ENCODE measurements around the gene MFSD6L.

MFSD6L gene
- 0 to 0.19 (median 0.09) reads per million in 3 donors for total RNA-seq

DNA sequence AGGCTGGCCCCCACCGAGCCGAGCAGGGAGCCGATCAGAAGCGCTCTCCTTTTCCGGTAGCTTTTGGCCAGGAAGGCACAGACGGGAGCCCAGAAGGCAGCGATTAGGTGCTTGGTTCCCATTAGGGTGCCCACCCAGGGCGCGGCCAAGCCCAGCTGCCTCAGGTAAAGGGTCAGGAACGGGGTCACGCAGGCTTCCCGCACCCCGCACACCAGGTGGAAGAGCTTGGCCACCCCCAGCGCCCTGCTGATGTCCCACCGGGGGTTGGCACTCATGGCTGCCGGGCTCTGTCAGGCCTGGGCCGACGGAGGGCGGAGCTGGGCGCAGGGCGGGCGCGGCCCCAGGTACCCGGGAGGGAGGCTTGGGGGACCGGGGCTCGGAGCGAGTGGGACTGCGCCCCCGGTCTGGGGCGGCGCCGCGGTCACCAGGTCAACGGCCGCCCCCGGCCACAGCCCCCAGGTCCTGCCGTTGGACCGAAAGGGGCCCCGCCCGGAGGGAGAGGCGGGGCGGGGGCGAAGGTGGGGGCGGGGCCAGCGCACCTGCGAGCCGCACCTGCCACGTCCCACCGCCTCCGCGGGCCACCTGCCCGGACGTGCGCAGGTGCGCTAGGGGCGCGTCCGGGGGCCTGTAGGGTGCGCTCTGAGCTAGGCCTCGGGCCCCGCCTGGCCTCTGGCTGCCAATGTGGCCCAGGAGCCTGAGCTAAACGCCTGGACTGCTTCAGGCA is at the start of gene MFSD6L:
Gene MFSD6L (minus strand): TSS at position 520 of the 724 bp plus-strand sequence. CDS start 245 bp downstream, at position 275.
- H3K27me3 ChIP-seq (replicated peaks; ENCODE audit: control insufficient read depth, insufficient read depth, low read length, poor library complexity, severe bottlenecking): no peaks in the 10 kb centered on the region
- H3K4me1 ChIP-seq (ENCODE audit: control insufficient read depth, insufficient read depth, low read length, poor library complexity, severe bottlenecking): no peaks in the 10 kb centered on the region
- no peak within 1 kb of the TSS for H3K27ac ChIP-seq (ENCODE audit: insufficient read depth, low read length, poor library complexity, severe bottlenecking)
- no peak within 1 kb of the TSS for H3K4me3 ChIP-seq (ENCODE audit: insufficient read depth, low read depth, low read length, poor library complexity, severe bottlenecking)
- H3K9me3 ChIP-seq (ENCODE audit: control insufficient read depth, low read length): no peaks in the 10 kb centered on the region
- H3K36me3 ChIP-seq (ENCODE audit: control insufficient read depth, insufficient read depth, low read length): no peaks in the 10 kb centered on the region
- no peak for DNase-seq

DNA sequence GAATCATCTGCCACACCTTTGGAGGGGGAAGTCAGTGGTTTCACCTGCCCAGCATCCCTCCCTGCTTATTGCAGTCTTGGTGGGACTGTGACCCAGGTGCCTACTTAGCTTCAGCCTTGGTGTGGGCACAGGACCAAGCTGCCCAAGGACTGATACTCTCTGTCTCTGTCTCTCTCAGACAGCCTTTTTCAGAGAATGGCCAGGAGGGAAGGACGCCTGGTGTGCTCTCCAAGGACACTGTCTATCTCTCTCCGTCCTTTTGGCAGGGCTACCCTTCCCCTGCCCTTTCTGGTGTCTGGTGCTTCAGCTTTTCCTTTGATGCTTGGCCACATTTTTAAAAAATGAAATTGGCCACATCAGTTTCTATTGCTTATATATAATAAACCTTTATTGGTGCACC is 48.7 kb upstream of the MFSD6L start:
- no peaks in the 10 kb centered on the region for H3K27me3 ChIP-seq (replicated peaks; ENCODE audit: control insufficient read depth, insufficient read depth, low read length, poor library complexity, severe bottlenecking)
- H3K27ac ChIP-seq (ENCODE audit: insufficient read depth, low read length, poor library complexity, severe bottlenecking): no peak overlapping the region
- no peak overlapping the region for H3K4me3 ChIP-seq (ENCODE audit: insufficient read depth, low read depth, low read length, poor library complexity, severe bottlenecking)
- H3K36me3 ChIP-seq (ENCODE audit: control insufficient read depth, insufficient read depth, low read length): no peaks in the 10 kb centered on the region
- no peaks in the 10 kb centered on the region for H3K4me1 ChIP-seq (ENCODE audit: control insufficient read depth, insufficient read depth, low read length, poor library complexity, severe bottlenecking)
- DNase-seq: no peak
- H3K9me3 ChIP-seq (ENCODE audit: control insufficient read depth, low read length): no peaks in the 10 kb centered on the region

DNA sequence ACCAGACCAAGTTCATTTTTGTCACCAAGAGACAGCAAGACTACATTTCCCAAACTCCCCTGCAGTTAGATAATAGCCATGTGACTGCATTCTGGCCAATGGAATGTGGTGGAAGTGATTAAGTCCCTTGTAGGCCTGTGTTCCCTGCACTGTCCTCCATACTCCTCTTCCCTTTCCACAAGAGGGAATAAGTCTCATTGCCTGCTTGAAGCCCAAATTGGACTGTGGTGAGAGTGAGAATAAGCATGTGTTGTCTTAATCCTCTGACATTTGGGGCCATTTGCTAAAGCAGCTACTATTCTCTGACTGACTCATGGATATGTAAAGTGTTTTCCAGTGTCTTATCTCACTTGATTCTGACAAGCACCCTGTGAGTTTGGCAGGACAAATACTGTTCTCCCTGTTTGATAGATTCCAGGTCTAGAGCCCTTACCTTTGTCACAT is 47.6 kb upstream of the MFSD6L start:
- Histone ChIP-seq H3K9me3 (ENCODE audit: control insufficient read depth, low read length) (no peaks in the 10 kb centered on the region), H3K36me3 (ENCODE audit: control insufficient read depth, insufficient read depth, low read length) (no peaks in the 10 kb centered on the region), H3K4me1 (ENCODE audit: control insufficient read depth, insufficient read depth, low read length, poor library complexity, severe bottlenecking) (no peaks in the 10 kb centered on the region), H3K4me3 (ENCODE audit: insufficient read depth, low read depth, low read length, poor library complexity, severe bottlenecking) (no peak overlapping the region), H3K27ac (ENCODE audit: insufficient read depth, low read length, poor library complexity, severe bottlenecking) (no peak overlapping the region), H3K27me3 (replicated peaks; ENCODE audit: control insufficient read depth, insufficient read depth, low read length, poor library complexity, severe bottlenecking) (no peaks in the 10 kb centered on the region)
- DNase-seq: no peak

DNA sequence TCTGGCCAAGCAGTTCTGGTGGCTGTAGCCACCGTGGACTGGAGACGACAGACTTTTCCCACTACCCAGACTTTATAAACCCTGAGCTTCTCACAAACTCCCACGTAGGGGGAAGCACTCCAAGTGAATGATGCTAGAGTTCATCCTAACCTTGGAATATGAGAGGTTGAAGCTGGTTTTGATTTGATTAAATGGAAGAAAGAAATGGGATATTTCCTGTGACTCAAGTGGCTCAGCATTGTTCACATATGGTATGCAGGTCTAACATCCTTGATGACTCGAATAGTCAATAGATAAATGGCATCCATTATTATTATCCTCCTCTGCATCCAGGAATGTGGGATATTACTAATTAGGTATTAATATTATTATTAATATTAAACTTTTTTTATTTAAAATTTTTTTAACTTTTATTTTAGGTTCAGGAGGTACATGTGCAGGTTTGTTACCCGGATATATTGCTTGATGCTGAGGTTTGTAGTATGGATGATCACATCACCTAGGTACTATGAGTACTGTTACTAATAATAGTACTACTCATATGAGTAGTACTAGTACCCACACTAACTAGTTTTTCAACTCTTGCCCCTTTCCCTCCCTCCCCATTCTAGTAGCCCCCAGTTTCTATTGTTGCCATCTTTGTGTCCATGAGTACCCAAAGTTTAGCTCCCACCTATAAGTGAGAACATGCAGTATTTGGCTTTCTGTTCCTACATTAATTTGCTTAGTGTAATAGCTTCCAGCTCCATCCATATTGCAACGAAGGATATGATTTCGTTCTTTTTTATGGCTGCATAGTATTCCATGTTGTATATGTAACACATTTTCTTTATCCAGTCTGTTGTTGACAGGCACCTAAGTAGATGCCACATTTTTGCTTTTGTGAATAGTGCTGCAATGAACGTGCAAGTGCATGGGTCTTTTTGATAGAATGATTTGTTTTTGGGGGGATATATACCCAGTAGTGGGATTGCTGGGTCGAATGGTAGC is 45.4 kb upstream of the MFSD6L start:
- Histone ChIP-seq H3K4me1 (ENCODE audit: control insufficient read depth, insufficient read depth, low read length, poor library complexity, severe bottlenecking) (no peaks in the 10 kb centered on the region), H3K27me3 (replicated peaks; ENCODE audit: control insufficient read depth, insufficient read depth, low read length, poor library complexity, severe bottlenecking) (no peaks in the 10 kb centered on the region), H3K9me3 (ENCODE audit: control insufficient read depth, low read length) (no peaks in the 10 kb centered on the region), H3K36me3 (ENCODE audit: control insufficient read depth, insufficient read depth, low read length) (no peaks in the 10 kb centered on the region), H3K27ac (ENCODE audit: insufficient read depth, low read length, poor library complexity, severe bottlenecking) (no peak overlapping the region), H3K4me3 (ENCODE audit: insufficient read depth, low read depth, low read length, poor library complexity, severe bottlenecking) (no peak overlapping the region)
- no peak for DNase-seq

DNA sequence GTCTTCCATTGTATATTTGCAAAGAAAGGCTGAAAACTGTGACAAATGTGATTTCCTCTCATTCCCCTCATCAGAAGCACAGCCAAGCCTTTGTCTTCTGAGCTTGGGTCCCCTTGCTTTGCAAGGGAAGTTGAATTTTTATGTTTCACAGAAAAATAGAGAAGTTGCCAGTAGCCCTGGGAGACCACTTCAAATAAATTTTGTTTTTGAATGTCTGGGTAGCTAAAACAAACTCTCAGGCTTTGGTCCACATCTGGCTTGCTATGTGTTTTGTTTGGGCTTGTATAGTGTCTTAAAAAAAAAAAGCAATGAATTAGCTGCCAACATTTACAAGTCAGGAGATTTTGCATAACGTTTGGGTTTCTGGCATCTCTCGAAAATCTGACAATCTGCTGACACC is 44.2 kb upstream of the MFSD6L start:
- no peak for DNase-seq
- H3K27ac ChIP-seq (ENCODE audit: insufficient read depth, low read length, poor library complexity, severe bottlenecking): no peak overlapping the region
- no peaks in the 10 kb centered on the region for H3K27me3 ChIP-seq (replicated peaks; ENCODE audit: control insufficient read depth, insufficient read depth, low read length, poor library complexity, severe bottlenecking)
- H3K4me1 ChIP-seq (ENCODE audit: control insufficient read depth, insufficient read depth, low read length, poor library complexity, severe bottlenecking): no peaks in the 10 kb centered on the region
- no peak overlapping the region for H3K4me3 ChIP-seq (ENCODE audit: insufficient read depth, low read depth, low read length, poor library complexity, severe bottlenecking)
- H3K36me3 ChIP-seq (ENCODE audit: control insufficient read depth, insufficient read depth, low read length): no peaks in the 10 kb centered on the region
- H3K9me3 ChIP-seq (ENCODE audit: control insufficient read depth, low read length): no peaks in the 10 kb centered on the region

GRCh38 chr17:8841844-8842243 is 42.7 kb upstream of the MFSD6L start:
- Histone ChIP-seq H3K9me3 (ENCODE audit: control insufficient read depth, low read length) (no peaks in the 10 kb centered on the region), H3K36me3 (ENCODE audit: control insufficient read depth, insufficient read depth, low read length) (no peaks in the 10 kb centered on the region), H3K27ac (ENCODE audit: insufficient read depth, low read length, poor library complexity, severe bottlenecking) (no peak overlapping the region), H3K27me3 (replicated peaks; ENCODE audit: control insufficient read depth, insufficient read depth, low read length, poor library complexity, severe bottlenecking) (no peaks in the 10 kb centered on the region), H3K4me1 (ENCODE audit: control insufficient read depth, insufficient read depth, low read length, poor library complexity, severe bottlenecking) (no peaks in the 10 kb centered on the region), H3K4me3 (ENCODE audit: insufficient read depth, low read depth, low read length, poor library complexity, severe bottlenecking) (no peak overlapping the region)
- DNase-seq: no peak

DNA sequence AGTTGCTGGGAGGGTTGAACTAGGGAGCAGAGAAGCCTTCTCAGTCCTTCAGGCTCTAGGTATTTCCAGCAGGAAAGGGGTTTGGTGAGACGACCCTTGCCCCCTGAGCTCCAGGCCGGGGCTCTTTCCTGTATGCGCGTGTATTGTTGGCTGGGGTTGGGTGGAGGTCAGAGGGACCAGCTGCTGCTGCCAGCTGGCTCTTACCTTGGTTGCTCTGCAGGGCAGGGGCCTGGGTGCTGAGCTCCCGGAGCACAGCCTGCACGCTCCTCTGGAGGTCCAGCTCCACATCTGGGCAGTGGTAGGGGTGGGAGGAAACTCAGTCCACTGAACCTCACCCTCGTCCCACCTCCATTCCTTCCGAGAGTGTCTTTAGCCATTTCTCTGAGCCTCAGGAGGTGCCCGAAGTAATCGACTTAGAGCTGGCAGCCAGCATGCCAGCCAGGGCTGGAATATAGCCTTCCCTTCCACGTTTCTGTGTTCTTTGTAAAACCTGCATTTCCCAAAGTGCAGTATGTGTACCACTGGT is 40.3 kb upstream of the MFSD6L start:
- no peaks in the 10 kb centered on the region for H3K36me3 ChIP-seq (ENCODE audit: control insufficient read depth, insufficient read depth, low read length)
- no peak overlapping the region for H3K4me3 ChIP-seq (ENCODE audit: insufficient read depth, low read depth, low read length, poor library complexity, severe bottlenecking)
- no peaks in the 10 kb centered on the region for H3K4me1 ChIP-seq (ENCODE audit: control insufficient read depth, insufficient read depth, low read length, poor library complexity, severe bottlenecking)
- DNase-seq: no peak
- H3K9me3 ChIP-seq (ENCODE audit: control insufficient read depth, low read length): no peaks in the 10 kb centered on the region
- H3K27ac ChIP-seq (ENCODE audit: insufficient read depth, low read length, poor library complexity, severe bottlenecking): no peak overlapping the region
- no peaks in the 10 kb centered on the region for H3K27me3 ChIP-seq (replicated peaks; ENCODE audit: control insufficient read depth, insufficient read depth, low read length, poor library complexity, severe bottlenecking)

DNA sequence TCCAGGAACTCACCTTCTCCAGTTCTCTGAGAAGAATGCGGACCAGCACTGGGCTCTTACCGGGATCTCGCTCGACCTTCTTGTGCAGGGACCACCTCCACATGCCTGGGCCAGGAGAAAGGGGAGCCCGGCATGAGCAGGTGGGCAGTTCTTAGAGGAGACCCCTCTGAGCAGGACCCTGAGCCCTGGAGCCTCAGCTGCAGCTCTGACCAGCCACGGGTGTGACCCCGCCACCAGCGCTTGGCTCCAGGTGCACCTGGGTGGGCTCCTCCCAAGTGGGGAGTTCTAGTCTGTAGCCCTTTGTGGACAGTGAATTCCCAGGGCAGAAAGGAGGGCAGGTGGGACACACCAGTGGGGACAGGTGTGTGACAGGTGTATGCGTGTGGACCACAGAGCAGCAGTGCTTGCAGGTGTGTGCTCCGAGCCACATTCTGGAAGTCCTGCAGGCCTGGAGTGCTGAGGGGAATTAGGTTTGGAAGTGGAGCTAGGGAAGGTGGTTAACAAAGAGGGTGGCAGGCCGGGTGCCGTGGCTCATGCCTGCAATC is 39.5 kb upstream of the MFSD6L start:
- no peak overlapping the region for H3K4me3 ChIP-seq (ENCODE audit: insufficient read depth, low read depth, low read length, poor library complexity, severe bottlenecking)
- H3K9me3 ChIP-seq (ENCODE audit: control insufficient read depth, low read length): no peaks in the 10 kb centered on the region
- no peaks in the 10 kb centered on the region for H3K4me1 ChIP-seq (ENCODE audit: control insufficient read depth, insufficient read depth, low read length, poor library complexity, severe bottlenecking)
- DNase-seq: no peak
- H3K27ac ChIP-seq (ENCODE audit: insufficient read depth, low read length, poor library complexity, severe bottlenecking): no peak overlapping the region
- no peaks in the 10 kb centered on the region for H3K36me3 ChIP-seq (ENCODE audit: control insufficient read depth, insufficient read depth, low read length)
- H3K27me3 ChIP-seq (replicated peaks; ENCODE audit: control insufficient read depth, insufficient read depth, low read length, poor library complexity, severe bottlenecking): no peaks in the 10 kb centered on the region

DNA sequence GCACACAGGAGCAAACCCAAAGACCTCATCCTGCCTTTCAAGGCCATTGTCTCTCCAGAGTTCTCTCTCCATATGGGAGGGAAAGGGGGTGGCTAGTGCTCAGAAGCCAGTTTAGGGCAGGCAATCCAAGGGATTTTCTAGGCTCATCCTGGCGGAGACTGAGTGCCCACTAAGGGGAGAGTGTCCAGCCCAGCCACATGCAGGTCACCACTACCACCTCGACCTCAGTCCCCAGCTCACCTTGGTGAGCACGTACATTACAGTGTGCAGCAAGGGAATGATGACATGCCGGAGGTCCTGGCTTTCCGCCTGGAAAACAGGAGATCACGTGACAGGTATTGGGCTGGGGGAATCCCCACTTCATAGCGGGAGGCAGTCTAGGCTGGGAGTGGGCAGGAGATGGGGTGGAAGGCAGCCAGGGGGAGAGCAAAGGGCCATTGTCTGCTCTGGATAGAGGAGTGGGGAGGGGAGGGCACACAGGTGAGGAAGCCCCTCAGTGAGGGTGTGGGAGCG is 38.5 kb upstream of the MFSD6L start:
- no peak for DNase-seq
- no peak overlapping the region for H3K4me3 ChIP-seq (ENCODE audit: insufficient read depth, low read depth, low read length, poor library complexity, severe bottlenecking)
- H3K9me3 ChIP-seq (ENCODE audit: control insufficient read depth, low read length): no peaks in the 10 kb centered on the region
- H3K4me1 ChIP-seq (ENCODE audit: control insufficient read depth, insufficient read depth, low read length, poor library complexity, severe bottlenecking): no peaks in the 10 kb centered on the region
- H3K27ac ChIP-seq (ENCODE audit: insufficient read depth, low read length, poor library complexity, severe bottlenecking): no peak overlapping the region
- no peaks in the 10 kb centered on the region for H3K36me3 ChIP-seq (ENCODE audit: control insufficient read depth, insufficient read depth, low read length)
- H3K27me3 ChIP-seq (replicated peaks; ENCODE audit: control insufficient read depth, insufficient read depth, low read length, poor library complexity, severe bottlenecking): no peaks in the 10 kb centered on the region

Data from effector memory CD4-positive, alpha-beta T cell (primary cell).